IMR-90 (cell line): Measurements from ENCODE around the gene TPGS2. TPM values are rescaled to one million over a fixed set of nuclear protein-coding genes. Genes with fewer than 3 reads are reported as not detected.

ENCODE experiments used
- ATAC-seq: fragments of 200-7000 bp; cut with Tn5 transposase; 2 replicates; pipeline ENCODE4 v1.9.1; 2020; ENCODE audit warnings: low read depth, mild to moderate bottlenecking, moderate library complexity
- BruUV-seq: library from RNA; stranded (reverse); fragments of 400-500 nt; replicated peaks from 2 replicates; lab custom pipeline; 2021; lab: Mats Ljungman, UMichigan
- CTCF ChIA-PET: fragments of 300-600 bp; formaldehyde crosslinking; extraction: SDS; loops from one replicate; lab custom pipeline; 2021; ENCODE audit warnings: antibody characterized with exemption; lab: Yijun Ruan, JAX
- POLR2A ChIA-PET: fragments of 300-600 bp; sonication (Branson Sonifier 250); formaldehyde crosslinking; loops from one replicate; lab custom pipeline; 2022; ENCODE audit warnings: antibody characterized with exemption; ENCODE audit not compliant: unreplicated experiment; lab: Charles Lee
- DNase-seq: peaks from one replicate; pipeline ENCODE4 v3.0.0; 2013
- H2AFZ ChIP-seq: replicated peaks from 2 replicates; pipeline ENCODE3; 2013; ENCODE audit warnings: low read length, mild to moderate bottlenecking; ENCODE audit not compliant: poor library complexity
- H2AK5ac ChIP-seq: 2 replicates; pipeline ENCODE4 v1.6.1; 2013; ENCODE audit warnings: low read depth, low read length, inconsistent platforms
- H2AK9ac ChIP-seq: replicated peaks from 2 replicates; pipeline ENCODE3; 2013; ENCODE audit warnings: mild to moderate bottlenecking, low read depth, low read length, moderate library complexity; ENCODE audit not compliant: poor library complexity
- H2BK120ac ChIP-seq: 2 replicates; pipeline ENCODE4 v1.6.1; 2013; ENCODE audit warnings: low read depth, low read length, inconsistent platforms
- H2BK15ac ChIP-seq: 3 replicates; pipeline ENCODE4 v1.6.1; 2013; ENCODE audit warnings: low read depth, low read length, inconsistent platforms
- H2BK20ac ChIP-seq: 2 replicates; pipeline ENCODE4 v1.6.1; 2013; ENCODE audit warnings: low read depth, mild to moderate bottlenecking, inconsistent platforms, low read length, moderate library complexity
- H2BK5ac ChIP-seq: 2 replicates; pipeline ENCODE4 v1.6.1; 2013; ENCODE audit warnings: mild to moderate bottlenecking, low read depth, low read length, inconsistent platforms; ENCODE audit not compliant: poor library complexity, severe bottlenecking
- H3K14ac ChIP-seq: replicated peaks from 2 replicates; pipeline ENCODE4 v1.6.1; 2013; ENCODE audit warnings: low read depth, low read length, inconsistent platforms
- H3K18ac ChIP-seq: 2 replicates; pipeline ENCODE4 v1.6.1; 2013; ENCODE audit warnings: low read depth, low read length, control low read depth
- H3K23ac ChIP-seq: 2 replicates; pipeline ENCODE4 v1.6.1; 2013; ENCODE audit warnings: low read depth, low read length, inconsistent platforms
- H3K27ac ChIP-seq: 2 replicates; pipeline ENCODE4 v1.5.1; 2013; ENCODE audit warnings: mild to moderate bottlenecking, control low read depth, low read length; ENCODE audit not compliant: insufficient read depth
- H3K27me3 ChIP-seq: 2 replicates; pipeline ENCODE4 v1.6.1; 2013; ENCODE audit warnings: low read length; ENCODE audit not compliant: control insufficient read depth, insufficient read depth
- H3K36me3 ChIP-seq: 2 replicates; pipeline ENCODE4 v1.6.1; 2013; ENCODE audit warnings: low read length, mixed read lengths; ENCODE audit not compliant: control insufficient read depth, insufficient read depth
- H3K4ac ChIP-seq: 2 replicates; pipeline ENCODE4 v1.6.1; 2013; ENCODE audit warnings: low read depth, low read length, inconsistent platforms
- H3K4me1 ChIP-seq: 2 replicates; pipeline ENCODE4 v1.6.1; 2013; ENCODE audit warnings: low read length, mixed read lengths; ENCODE audit not compliant: control insufficient read depth, insufficient read depth
- H3K4me2 ChIP-seq: 2 replicates; pipeline ENCODE4 v1.6.1; 2013; ENCODE audit warnings: low read depth, mild to moderate bottlenecking, control low read depth, low read length, moderate library complexity
- H3K4me3 ChIP-seq: 2 replicates; pipeline ENCODE4 v1.5.1; 2013; ENCODE audit warnings: low read depth, mild to moderate bottlenecking, control low read depth, low read length, moderate library complexity; ENCODE audit not compliant: insufficient read depth
- H3K56ac ChIP-seq: 2 replicates; pipeline ENCODE4 v1.6.1; 2013; ENCODE audit warnings: low read length, inconsistent platforms; ENCODE audit not compliant: insufficient read depth; ENCODE audit errors: extremely low read depth
- H3K79me1 ChIP-seq, 2 experiments: 2 replicates each; pipeline ENCODE4 v1.6.1; 2013; ENCODE audit warnings: low read length in 2 of 2, inconsistent platforms in 1 of 2, low read depth in 1 of 2
- H3K9ac ChIP-seq: 2 replicates; pipeline ENCODE4 v1.6.1; 2013; ENCODE audit warnings: low read depth, low read length, control low read depth
- H3K9me1 ChIP-seq: 2 replicates; pipeline ENCODE4 v1.6.1; 2013; ENCODE audit warnings: low read length, inconsistent platforms; ENCODE audit not compliant: insufficient read depth
- H3K9me3 ChIP-seq: 2 replicates; pipeline ENCODE4 v1.6.1; 2013; ENCODE audit warnings: low read length; ENCODE audit not compliant: control insufficient read depth, insufficient read depth
- H4K20me1 ChIP-seq: 2 replicates; pipeline ENCODE4 v1.6.1; 2013; ENCODE audit warnings: low read length, inconsistent platforms; ENCODE audit not compliant: insufficient read depth
- H4K5ac ChIP-seq: 2 replicates; pipeline ENCODE4 v1.6.1; 2013; ENCODE audit warnings: mild to moderate bottlenecking, low read depth, low read length, control low read depth
- H4K8ac ChIP-seq, 2 experiments: 2 replicates each; pipeline ENCODE4 v1.6.1; 2013; ENCODE audit warnings: low read depth in 2 of 2, low read length in 2 of 2, control low read depth in 1 of 2, inconsistent platforms in 1 of 2
- H4K91ac ChIP-seq: 2 replicates; pipeline ENCODE4 v1.6.1; 2013; ENCODE audit warnings: low read depth, low read length, inconsistent platforms; ENCODE audit not compliant: insufficient read depth
- BHLHE40 ChIP-seq: fragments of 150-350 bp; IDR thresholded peaks from 2 replicates; pipeline ENCODE4 v1.6.1; 2016; ENCODE audit warnings: mild to moderate bottlenecking, low read depth, low read length
- CEBPB ChIP-seq: IDR thresholded peaks from 2 replicates; pipeline ENCODE4 v1.6.1; 2012; ENCODE audit warnings: low read depth, low read length, improper control_type of control experiment
- CHD1 ChIP-seq: IDR thresholded peaks from 2 replicates; pipeline ENCODE4 v1.6.1; 2012; ENCODE audit warnings: low read depth, low read length, improper control_type of control experiment
- CTCF ChIP-seq: conservative IDR thresholded peaks from 2 replicates; pipeline ENCODE4 v1.5.1; 2012; ENCODE audit warnings: mild to moderate bottlenecking, low read depth, low read length, improper control_type of control experiment
- ELK1 ChIP-seq: fragments of 150-350 bp; IDR thresholded peaks from 2 replicates; pipeline ENCODE4 v1.6.1; 2016; ENCODE audit warnings: low read depth, mild to moderate bottlenecking, low read length, moderate library complexity, borderline replicate concordance
- FOS ChIP-seq: fragments of 150-350 bp; IDR thresholded peaks from 2 replicates; pipeline ENCODE4 v1.6.1; 2016; ENCODE audit warnings: low read depth, low read length
- MAFK ChIP-seq: IDR thresholded peaks from 2 replicates; pipeline ENCODE4 v1.6.1; 2012; ENCODE audit warnings: low read depth, low read length, improper control_type of control experiment
- MAZ ChIP-seq: IDR thresholded peaks from 2 replicates; pipeline ENCODE4 v1.6.1; 2012; ENCODE audit warnings: low read depth, mild to moderate bottlenecking, low read length, improper control_type of control experiment, moderate library complexity, borderline replicate concordance
- MXI1 ChIP-seq: IDR thresholded peaks from 2 replicates; pipeline ENCODE4 v1.6.1; 2012; ENCODE audit warnings: low read depth, mild to moderate bottlenecking, low read length, moderate library complexity, borderline replicate concordance
- NFE2L2 ChIP-seq: fragments of 150-350 bp; IDR thresholded peaks from 2 replicates; pipeline ENCODE4 v1.6.1; 2016; ENCODE audit warnings: low read depth, mild to moderate bottlenecking, low read length
- POLR2A ChIP-seq: IDR thresholded peaks from 2 replicates; pipeline ENCODE4 v1.6.1; 2012; ENCODE audit warnings: mild to moderate bottlenecking, low read depth, low read length
- RAD21 ChIP-seq: IDR thresholded peaks from 2 replicates; pipeline ENCODE4 v1.6.1; 2012; ENCODE audit warnings: low read length, improper control_type of control experiment
- RCOR1 ChIP-seq: IDR thresholded peaks from 2 replicates; pipeline ENCODE4 v1.6.1; 2012; ENCODE audit warnings: mild to moderate bottlenecking, low read length, improper control_type of control experiment; ENCODE audit not compliant: insufficient replicate concordance
- RFX5 ChIP-seq: IDR thresholded peaks from 2 replicates; pipeline ENCODE4 v1.8.0; 2012; ENCODE audit warnings: low read depth, mild to moderate bottlenecking, low read length, moderate library complexity
- SMC3 ChIP-seq: fragments of 150-350 bp; IDR thresholded peaks from 2 replicates; pipeline ENCODE4 v1.6.1; 2016; ENCODE audit warnings: low read depth, mild to moderate bottlenecking, antibody characterized with exemption, low read length, moderate library complexity
- USF2 ChIP-seq: fragments of 150-350 bp; IDR thresholded peaks from 2 replicates; pipeline ENCODE4 v1.6.1; 2017; ENCODE audit warnings: mild to moderate bottlenecking, antibody characterized with exemption, low read length, low read depth
- WGBS, 2 experiments: methylation state at CpG; one replicate each; pipeline versions ENCODE4 v1.1.5 to v1.1.7; 2013; ENCODE audit warnings: missing lambda C conversion rate in 2 of 2; ENCODE audit not compliant: insufficient read length in 1 of 2; ENCODE audit errors: extremely low coverage in 2 of 2; 5-methylcytosine and 5-hydroxymethylcytosine counted together
- dilution Hi-C: fragments of 300-500 bp; cut with HindIII; formaldehyde crosslinking; loops from one replicate; pipeline ENCODE4 v1.14.3; 2018; ENCODE audit warnings: low sequenced_read_pairs; ENCODE audit not compliant: unreplicated experiment
- in situ Hi-C: fragments of 300-500 bp; cut with MboI; formaldehyde crosslinking; loops from 3 replicates; pipeline ENCODE4 v1.14.3; 2019; ENCODE audit warnings: low sequenced_read_pairs, inconsistent platforms, mixed read lengths
- intact Hi-C: fragments of 100-400 bp; cut with micrococcal nuclease; formaldehyde crosslinking; loops from 2 replicates; pipeline ENCODE4 v1.10.0; 2022
- polyA plus RNA-seq, 3 experiments: library from polyadenylated mRNA; depleted of rRNA; stranded (reverse); fragments of >200 nt; gene quantifications; 2 replicates each; pipeline ENCODE4 v1.2.3, GENCODE V29; 2012; ENCODE audit warnings: low replicate concordance in 1 of 3
- total RNA-seq: library from RNA; depleted of rRNA; stranded (reverse); fragments of >200 nt; gene quantifications from 2 replicates; pipeline ENCODE4 v1.2.3, GENCODE V29; 2012

Gene TPGS2
- total and polyA plus RNA-seq, 2 of the 4 experiments (the other 2 are of a cell fraction) = 201 to 294 TPM

GRCh38 chr18:36756242-36756641 lies 72.6 kb downstream of the TPGS2 start:
- Histone ChIP-seq H3K18ac (no peak overlapping the region), H3K36me3 (no peaks in the 10 kb centered on the region; the same call in 1 of the 2 replicates), H3K4me3 (no peak overlapping the region), H3K27me3 (no peaks in the 10 kb centered on the region), H2BK5ac (peak overlapping the region; percentile 83), H4K20me1 (no peaks in the 10 kb centered on the region), H3K9me3 (no peaks in the 10 kb centered on the region), H3K9me1 (peaks cover 22% of the 10 kb centered on the region), H3K56ac (no peak overlapping the region), H3K9ac (no peak overlapping the region), H4K8ac (peak overlapping the region; percentile 15 to 62; a peak in 2 of 4 replicates), H3K4ac (peak overlapping the region; percentile 75), H4K91ac (peak overlapping the region; percentile 79), H3K14ac (peak overlapping the region; percentile 66), H3K23ac (peak overlapping the region; percentile 65; the same call in 1 of the 2 replicates), H3K79me1 (peaks cover 0 to 7% of the 10 kb centered on the region in 2 experiments; a peak in 2 of 4 replicates), H3K27ac (peak overlapping the region; percentile 32; the same call in 1 of the 2 replicates), H2AFZ (no peak overlapping the region), H4K5ac (peak overlapping the region; percentile 57; the same call in 1 of the 2 replicates), H2AK9ac (no peak overlapping the region), H2BK120ac (peak overlapping the region; percentile 66), H3K4me1 (peaks cover 22% of the 10 kb centered on the region), H2BK20ac (peak overlapping the region; percentile 55), H2AK5ac (peak overlapping the region; percentile 39; the same call in 1 of the 2 replicates), H3K4me2 (no peak overlapping the region), H2BK15ac (0 out of 3 replicates have a peak overlapping the region, but pooled peaks have one; percentile 15)
- ChIA-PET POLR2A (no interaction called here), CTCF (no interaction called here)
- dilution Hi-C loops = no loop called here
- TF ChIP-seq CHD1 = no peak
- TF ChIP-seq RFX5 = no peak
- TF ChIP-seq MAZ = no peak
- TF ChIP-seq CTCF = no peak
- TF ChIP-seq FOS = no peak
- no peak for TF ChIP-seq ELK1
- TF ChIP-seq MXI1 = no peak
- no peak for TF ChIP-seq RCOR1
- no peak for TF ChIP-seq MAFK
- no peak for TF ChIP-seq NFE2L2
- no peak for TF ChIP-seq BHLHE40
- no peak for TF ChIP-seq CEBPB
- TF ChIP-seq POLR2A = no peak
- no peak for TF ChIP-seq USF2
- no peak for TF ChIP-seq RAD21
- no peak for TF ChIP-seq SMC3
- no TSS peak for BruUV-seq
- in situ Hi-C loops = loop anchor here (5.0 to 10.0 kb wide), 2 partner anchors 74 to 471 kb away; no protein-coding TSS in a partner anchor
- WGBS, 2 experiments = no CpG with 5 or more reads among the region's 4 CpGs
- intact Hi-C loops = loop anchor here (5.0 to 10.0 kb wide), 5 partner anchors 184 to 1001 kb away; no protein-coding TSS in a partner anchor
- DNase-seq = peak; percentile 31
- peak; percentile 41 for ATAC-seq
